Fibroblast of skin of left quadriceps (primary cell): ENCODE measurements around the gene AFTPH.

Source experiments
- DNase-seq, 2 experiments: peaks; one replicate each; pipeline ENCODE4 v3.0.0-alpha.2; 2013; ENCODE audit warnings: low read depth in 2 of 2

The AFTPH gene

GRCh38 chr2:64523666-64524603, at the start of gene AFTPH:
AFTPH (plus strand) TSS chr2:64524328; CDS start chr2:64551475, 27,147 bp downstream.
- DNase-seq: peak; percentile 97 to 98

- no peak for DNase-seq
These were observed 49.5 kb upstream of the AFTPH start for GRCh38 chr2:64474636-64475035.

- no peak for DNase-seq
These were observed 47.1 kb upstream of the AFTPH start for GRCh38 chr2:64477037-64477436.

GRCh38 chr2:64477979-64478378, 46.1 kb upstream of the AFTPH start:
- DNase-seq: no peak

- DNase-seq: no peak
These were observed 45.5 kb upstream of the AFTPH start for GRCh38 chr2:64478502-64479230.

GRCh38 chr2:64479259-64480117, 44.6 kb upstream of the AFTPH start:
- no peak for DNase-seq

- no peak for DNase-seq
These were observed 42.5 kb upstream of the AFTPH start for GRCh38 chr2:64481665-64482064.

GRCh38 chr2:64482243-64482642, 41.9 kb upstream of the AFTPH start:
- DNase-seq: no peak

- DNase-seq: no peak
These were observed 41.2 kb upstream of the AFTPH start for GRCh38 chr2:64482765-64483504.

GRCh38 chr2:64485331-64485730, 38.8 kb upstream of the AFTPH start:
- DNase-seq: no peak

- no peak for DNase-seq
These were observed 38.2 kb upstream of the AFTPH start for GRCh38 chr2:64485961-64486360.

GRCh38 chr2:64487256-64488049, 36.7 kb upstream of the AFTPH start:
- DNase-seq: no peak

- no peak for DNase-seq
These were observed 35.8 kb upstream of the AFTPH start for GRCh38 chr2:64488050-64488974.

- no peak for DNase-seq
These were observed 34.9 kb upstream of the AFTPH start for GRCh38 chr2:64489081-64489751.

GRCh38 chr2:64491426-64491825, 32.7 kb upstream of the AFTPH start:
- no peak for DNase-seq

GRCh38 chr2:64492272-64492671, 31.9 kb upstream of the AFTPH start:
- no peak for DNase-seq

GRCh38 chr2:64492821-64493220, 31.3 kb upstream of the AFTPH start:
- no peak for DNase-seq

- no peak for DNase-seq
These were observed 30.3 kb upstream of the AFTPH start for GRCh38 chr2:64493788-64494187.

GRCh38 chr2:64498438-64498837, 25.7 kb upstream of the AFTPH start:
- no peak for DNase-seq
